D721Med (cell line): Measurements from ENCODE around the gene BMPR1A.

ENCODE experiments used
- DNase-seq: peaks from one replicate; pipeline ENCODE4 v3.0.0; 2011; ENCODE audit warnings: low spot score; ENCODE audit not compliant: insufficient read length
- FAIRE-seq: peaks from 2 replicates; lab custom pipeline; 2011; peaks lifted over from hg19 to GRCh38; lab: Jason Lieb, UNC
- TF ChIP-seq, protein P1 (sequence below): IDR thresholded peaks from 2 replicates; pipeline ENCODE4 v1.5.1; 2012; ENCODE audit warnings: mild to moderate bottlenecking, control low read depth; ENCODE audit not compliant: insufficient read depth; ENCODE audit errors: missing control alignments

The BMPR1A gene

DNA sequence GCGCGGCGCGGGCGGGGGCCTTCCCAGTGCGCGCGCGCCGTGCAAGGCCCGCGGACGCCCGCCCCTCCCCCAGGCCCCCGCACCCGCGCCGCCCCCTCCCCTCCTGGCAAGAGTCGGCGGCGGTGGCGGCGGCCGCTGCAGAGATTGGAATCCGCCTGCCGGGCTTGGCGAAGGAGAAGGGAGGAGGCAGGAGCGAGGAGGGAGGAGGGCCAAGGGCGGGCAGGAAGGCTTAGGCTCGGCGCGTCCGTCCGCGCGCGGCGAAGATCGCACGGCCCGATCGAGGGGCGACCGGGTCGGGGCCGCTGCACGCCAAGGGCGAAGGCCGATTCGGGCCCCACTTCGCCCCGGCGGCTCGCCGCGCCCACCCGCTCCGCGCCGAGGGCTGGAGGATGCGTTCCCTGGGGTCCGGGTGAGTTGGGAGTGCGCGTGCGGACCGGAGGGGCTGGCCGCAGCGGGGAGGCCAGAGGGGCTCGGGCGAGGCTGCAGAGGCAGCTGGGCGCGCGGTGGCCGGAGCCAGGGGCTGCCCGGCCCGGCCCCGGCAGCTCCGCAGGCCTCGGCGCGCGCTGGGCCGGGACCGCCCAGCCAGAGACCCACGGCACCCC lies at the start of gene BMPR1A:
TSS of gene BMPR1A (plus strand) at position 109 of the 602 bp plus-strand sequence. CDS start 119,400 bp downstream, outside the sequence.
- no peak for FAIRE-seq
- no peak for DNase-seq
- TF ChIP-seq, protein P1, sequence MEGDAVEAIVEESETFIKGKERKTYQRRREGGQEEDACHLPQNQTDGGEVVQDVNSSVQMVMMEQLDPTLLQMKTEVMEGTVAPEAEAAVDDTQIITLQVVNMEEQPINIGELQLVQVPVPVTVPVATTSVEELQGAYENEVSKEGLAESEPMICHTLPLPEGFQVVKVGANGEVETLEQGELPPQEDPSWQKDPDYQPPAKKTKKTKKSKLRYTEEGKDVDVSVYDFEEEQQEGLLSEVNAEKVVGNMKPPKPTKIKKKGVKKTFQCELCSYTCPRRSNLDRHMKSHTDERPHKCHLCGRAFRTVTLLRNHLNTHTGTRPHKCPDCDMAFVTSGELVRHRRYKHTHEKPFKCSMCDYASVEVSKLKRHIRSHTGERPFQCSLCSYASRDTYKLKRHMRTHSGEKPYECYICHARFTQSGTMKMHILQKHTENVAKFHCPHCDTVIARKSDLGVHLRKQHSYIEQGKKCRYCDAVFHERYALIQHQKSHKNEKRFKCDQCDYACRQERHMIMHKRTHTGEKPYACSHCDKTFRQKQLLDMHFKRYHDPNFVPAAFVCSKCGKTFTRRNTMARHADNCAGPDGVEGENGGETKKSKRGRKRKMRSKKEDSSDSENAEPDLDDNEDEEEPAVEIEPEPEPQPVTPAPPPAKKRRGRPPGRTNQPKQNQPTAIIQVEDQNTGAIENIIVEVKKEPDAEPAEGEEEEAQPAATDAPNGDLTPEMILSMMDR: no peak

GRCh38 chr10:86706977-86707376 lies 49.4 kb upstream of the BMPR1A start:
- FAIRE-seq (no peak), DNase-seq (no peak)
- TF ChIP-seq, protein P1: no peak

- DNase-seq (peak; percentile 6), FAIRE-seq (no peak)
- TF ChIP-seq, protein P1: no peak
Observed at GRCh38 chr10:86707505-86707904, 48.9 kb upstream of the BMPR1A start.

DNA sequence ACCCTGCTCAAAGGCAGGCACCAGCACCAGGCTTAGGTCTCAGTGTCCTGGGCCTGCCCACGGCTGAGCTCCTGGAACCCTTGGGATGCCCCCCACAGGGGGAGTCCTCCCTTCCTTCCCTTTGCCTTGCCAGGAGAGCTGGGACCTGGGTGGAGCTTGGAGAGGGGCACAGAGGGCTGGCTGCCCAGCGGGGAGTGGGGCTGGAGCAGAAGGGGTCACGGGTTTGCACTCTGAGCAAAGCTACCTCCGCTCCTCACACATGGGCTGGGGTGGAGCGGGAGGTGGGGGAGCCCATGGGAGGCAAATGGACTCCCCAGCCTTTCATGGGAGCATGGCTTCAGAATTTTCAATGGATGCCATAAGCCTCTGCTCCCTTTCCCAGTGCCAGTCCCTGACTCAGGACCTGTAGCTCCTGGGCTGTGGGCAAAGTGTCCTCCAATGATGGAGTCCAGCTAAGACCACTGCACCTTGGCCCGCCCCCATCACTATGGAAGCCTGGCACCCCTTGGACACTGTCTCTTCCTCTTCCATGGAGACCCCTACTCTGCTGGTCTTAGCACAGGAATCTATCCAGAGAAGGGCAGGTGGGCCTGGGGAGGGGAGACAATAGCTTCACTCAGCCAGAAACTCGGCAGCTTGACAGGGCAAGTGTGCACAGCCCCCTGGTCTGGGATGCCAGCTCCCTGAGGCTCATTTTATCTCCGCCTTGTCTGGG lies 48.2 kb upstream of the BMPR1A start:
- DNase-seq (peak; percentile 2), FAIRE-seq (no peak)
- TF ChIP-seq, protein P1: no peak

DNA sequence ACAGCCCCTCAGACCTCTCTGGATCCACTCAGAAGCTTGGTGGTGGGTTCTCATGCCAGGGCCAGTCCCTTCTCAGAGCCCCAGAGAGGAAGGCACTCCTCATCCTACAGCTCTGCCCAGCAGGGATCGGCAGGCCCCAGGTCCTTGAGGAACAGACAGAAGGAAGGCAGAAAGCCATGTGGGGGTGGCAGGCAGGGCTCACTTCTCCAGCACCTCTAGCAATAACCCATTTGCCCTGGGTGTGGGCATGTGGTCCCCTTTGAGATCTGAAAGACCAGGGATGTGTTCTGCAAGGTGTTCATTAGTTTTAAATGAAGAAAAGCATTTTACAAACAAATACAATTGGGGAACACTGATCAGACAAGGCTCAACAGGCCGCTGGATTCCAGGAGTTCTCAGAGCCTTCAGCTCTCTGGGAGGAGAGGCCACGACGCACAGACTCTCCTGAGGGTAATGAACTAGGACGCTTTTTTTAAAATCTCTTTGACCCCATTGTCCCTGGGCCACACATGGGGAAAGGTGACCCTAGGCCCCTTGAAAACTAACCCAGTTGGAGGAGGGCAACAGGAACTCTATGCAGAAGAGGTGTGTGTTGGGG lies 47.5 kb upstream of the BMPR1A start:
- TF ChIP-seq, protein P1: no peak
- FAIRE-seq (no peak), DNase-seq (no peak)

- FAIRE-seq (no peak), DNase-seq (no peak)
- TF ChIP-seq, protein P1: no peak
Observed at GRCh38 chr10:86709396-86710185, 46.8 kb upstream of the BMPR1A start.
